ENCODE measurements around the gene ATP6V1G2.

ATP6V1G2 gene

DNA sequence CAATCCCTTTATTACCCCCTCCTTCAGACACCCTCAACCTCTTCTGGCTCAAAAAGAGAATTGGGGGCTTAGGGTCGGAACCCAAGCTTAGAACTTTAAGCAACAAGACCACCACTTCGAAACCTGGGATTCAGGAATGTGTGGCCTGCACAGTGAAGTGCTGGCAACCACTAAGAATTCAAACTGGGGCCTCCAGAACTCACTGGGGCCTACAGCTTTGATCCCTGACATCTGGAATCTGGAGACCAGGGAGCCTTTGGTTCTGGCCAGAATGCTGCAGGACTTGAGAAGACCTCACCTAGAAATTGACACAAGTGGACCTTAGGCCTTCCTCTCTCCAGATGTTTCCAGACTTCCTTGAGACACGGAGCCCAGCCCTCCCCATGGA is 31.2 kb upstream of the ATP6V1G2 start:
- Histone ChIP-seq H3K27ac (peak overlapping the region in 8 of 21 experiments; percentile 40 to 98 (median 63)), H3K4me3 (peak overlapping the region in 6 of 7 experiments; percentile 37 to 58 (median 40))

DNA sequence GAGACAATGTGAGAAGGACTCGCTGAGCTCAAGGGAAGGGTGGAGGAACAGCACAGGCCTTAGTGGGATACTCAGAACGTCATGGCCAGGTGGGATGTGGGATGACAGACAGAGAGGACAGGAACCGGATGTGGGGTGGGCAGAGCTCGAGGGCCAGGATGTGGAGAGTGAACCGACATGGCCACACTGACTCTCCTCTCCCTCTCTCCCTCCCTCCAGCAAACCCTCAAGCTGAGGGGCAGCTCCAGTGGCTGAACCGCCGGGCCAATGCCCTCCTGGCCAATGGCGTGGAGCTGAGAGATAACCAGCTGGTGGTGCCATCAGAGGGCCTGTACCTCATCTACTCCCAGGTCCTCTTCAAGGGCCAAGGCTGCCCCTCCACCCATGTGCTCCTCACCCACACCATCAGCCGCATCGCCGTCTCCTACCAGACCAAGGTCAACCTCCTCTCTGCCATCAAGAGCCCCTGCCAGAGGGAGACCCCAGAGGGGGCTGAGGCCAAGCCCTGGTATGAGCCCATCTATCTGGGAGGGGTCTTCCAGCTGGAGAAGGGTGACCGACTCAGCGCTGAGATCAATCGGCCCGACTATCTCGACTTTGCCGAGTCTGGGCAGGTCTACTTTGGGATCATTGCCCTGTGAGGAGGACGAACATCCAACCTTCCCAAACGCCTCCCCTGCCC is 30.6 kb upstream of the ATP6V1G2 start:
- peak overlapping the region in 9 of 21 experiments; percentile 37 to 98 (median 64) for H3K27ac ChIP-seq
- peak overlapping the region; percentile 31 to 58 (median 40) for H3K4me3 ChIP-seq

DNA sequence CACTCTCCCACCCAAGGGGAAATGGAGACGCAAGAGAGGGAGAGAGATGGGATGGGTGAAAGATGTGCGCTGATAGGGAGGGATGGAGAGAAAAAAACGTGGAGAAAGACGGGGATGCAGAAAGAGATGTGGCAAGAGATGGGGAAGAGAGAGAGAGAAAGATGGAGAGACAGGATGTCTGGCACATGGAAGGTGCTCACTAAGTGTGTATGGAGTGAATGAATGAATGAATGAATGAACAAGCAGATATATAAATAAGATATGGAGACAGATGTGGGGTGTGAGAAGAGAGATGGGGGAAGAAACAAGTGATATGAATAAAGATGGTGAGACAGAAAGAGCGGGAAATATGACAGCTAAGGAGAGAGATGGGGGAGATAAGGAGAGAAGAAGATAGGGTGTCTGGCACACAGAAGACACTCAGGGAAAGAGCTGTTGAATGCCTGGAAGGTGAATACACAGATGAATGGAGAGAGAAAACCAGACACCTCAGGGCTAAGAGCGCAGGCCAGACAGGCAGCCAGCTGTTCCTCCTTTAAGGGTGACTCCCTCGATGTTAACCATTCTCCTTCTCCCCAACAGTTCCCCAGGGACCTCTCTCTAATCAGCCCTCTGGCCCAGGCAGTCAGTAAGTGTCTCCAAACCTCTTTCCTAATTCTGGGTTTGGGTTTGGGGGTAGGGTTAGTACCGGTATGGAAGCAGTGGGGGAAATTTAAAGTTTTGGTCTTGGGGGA is 29.7 kb upstream of the ATP6V1G2 start:
- peak overlapping the region; percentile 31 to 58 (median 40) for H3K4me3 ChIP-seq
- H3K27ac ChIP-seq = peak overlapping the region in 18 of 21 experiments; percentile 34 to 98 (median 72)

DNA sequence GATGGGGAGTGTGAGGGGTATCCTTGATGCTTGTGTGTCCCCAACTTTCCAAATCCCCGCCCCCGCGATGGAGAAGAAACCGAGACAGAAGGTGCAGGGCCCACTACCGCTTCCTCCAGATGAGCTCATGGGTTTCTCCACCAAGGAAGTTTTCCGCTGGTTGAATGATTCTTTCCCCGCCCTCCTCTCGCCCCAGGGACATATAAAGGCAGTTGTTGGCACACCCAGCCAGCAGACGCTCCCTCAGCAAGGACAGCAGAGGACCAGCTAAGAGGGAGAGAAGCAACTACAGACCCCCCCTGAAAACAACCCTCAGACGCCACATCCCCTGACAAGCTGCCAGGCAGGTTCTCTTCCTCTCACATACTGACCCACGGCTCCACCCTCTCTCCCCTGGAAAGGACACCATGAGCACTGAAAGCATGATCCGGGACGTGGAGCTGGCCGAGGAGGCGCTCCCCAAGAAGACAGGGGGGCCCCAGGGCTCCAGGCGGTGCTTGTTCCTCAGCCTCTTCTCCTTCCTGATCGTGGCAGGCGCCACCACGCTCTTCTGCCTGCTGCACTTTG is 29.0 kb upstream of the ATP6V1G2 start, which contains the start of gene TNF:
Gene TNF (plus strand): TSS at position 231 of the 567 bp plus-strand sequence. CDS start 177 bp downstream, at position 408.
- Histone ChIP-seq H3K4me3 (peak within 1 kb of the TSS; percentile 31 to 58 (median 40)), H3K27ac (peak within 1 kb of the TSS in 19 of 21 experiments; percentile 34 to 98 (median 72))

DNA sequence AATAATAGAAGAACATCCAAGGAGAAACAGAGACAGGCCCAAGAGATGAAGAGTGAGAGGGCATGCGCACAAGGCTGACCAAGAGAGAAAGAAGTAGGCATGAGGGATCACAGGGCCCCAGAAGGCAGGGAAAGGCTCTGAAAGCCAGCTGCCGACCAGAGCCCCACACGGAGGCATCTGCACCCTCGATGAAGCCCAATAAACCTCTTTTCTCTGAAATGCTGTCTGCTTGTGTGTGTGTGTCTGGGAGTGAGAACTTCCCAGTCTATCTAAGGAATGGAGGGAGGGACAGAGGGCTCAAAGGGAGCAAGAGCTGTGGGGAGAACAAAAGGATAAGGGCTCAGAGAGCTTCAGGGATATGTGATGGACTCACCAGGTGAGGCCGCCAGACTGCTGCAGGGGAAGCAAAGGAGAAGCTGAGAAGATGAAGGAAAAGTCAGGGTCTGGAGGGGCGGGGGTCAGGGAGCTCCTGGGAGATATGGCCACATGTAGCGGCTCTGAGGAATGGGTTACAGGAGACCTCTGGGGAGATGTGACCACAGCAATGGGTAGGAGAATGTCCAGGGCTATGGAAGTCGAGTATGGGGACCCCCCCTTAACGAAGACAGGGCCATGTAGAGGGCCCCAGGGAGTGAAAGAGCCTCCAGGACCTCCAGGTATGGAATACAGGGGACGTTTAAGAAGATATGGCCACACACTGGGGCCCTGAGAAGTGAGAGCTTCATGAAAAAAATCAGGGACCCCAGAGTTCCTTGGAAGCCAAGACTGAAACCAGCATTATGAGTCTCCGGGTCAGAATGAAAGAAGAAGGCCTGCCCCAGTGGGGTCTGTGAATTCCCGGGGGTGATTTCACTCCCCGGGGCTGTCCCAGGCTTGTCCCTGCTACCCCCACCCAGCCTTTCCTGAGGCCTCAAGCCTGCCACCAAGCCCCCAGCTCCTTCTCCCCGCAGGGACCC is 28.0 kb upstream of the ATP6V1G2 start:
- Histone ChIP-seq H3K4me3 (no peak overlapping the region), H3K27ac (peak overlapping the region in 16 of 21 experiments; percentile 17 to 98 (median 72))

DNA sequence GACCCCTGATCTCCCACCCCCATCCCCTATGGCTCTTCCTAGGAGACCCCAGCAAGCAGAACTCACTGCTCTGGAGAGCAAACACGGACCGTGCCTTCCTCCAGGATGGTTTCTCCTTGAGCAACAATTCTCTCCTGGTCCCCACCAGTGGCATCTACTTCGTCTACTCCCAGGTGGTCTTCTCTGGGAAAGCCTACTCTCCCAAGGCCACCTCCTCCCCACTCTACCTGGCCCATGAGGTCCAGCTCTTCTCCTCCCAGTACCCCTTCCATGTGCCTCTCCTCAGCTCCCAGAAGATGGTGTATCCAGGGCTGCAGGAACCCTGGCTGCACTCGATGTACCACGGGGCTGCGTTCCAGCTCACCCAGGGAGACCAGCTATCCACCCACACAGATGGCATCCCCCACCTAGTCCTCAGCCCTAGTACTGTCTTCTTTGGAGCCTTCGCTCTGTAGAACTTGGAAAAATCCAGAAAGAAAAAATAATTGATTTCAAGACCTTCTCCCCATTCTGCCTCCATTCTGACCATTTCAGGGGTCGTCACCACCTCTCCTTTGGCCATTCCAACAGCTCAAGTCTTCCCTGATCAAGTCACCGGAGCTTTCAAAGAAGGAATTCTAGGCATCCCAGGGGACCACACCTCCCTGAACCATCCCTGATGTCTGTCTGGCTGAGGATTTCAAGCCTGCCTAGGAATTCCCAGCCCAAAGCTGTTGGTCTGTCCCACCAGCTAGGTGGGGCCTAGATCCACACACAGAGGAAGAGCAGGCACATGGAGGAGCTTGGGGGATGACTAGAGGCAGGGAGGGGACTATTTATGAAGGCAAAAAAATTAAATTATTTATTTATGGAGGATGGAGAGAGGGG is 27.1 kb upstream of the ATP6V1G2 start:
- Histone ChIP-seq H3K4me3 (no peak overlapping the region), H3K27ac (peak overlapping the region in 8 of 21 experiments; percentile 46 to 98 (median 83))

DNA sequence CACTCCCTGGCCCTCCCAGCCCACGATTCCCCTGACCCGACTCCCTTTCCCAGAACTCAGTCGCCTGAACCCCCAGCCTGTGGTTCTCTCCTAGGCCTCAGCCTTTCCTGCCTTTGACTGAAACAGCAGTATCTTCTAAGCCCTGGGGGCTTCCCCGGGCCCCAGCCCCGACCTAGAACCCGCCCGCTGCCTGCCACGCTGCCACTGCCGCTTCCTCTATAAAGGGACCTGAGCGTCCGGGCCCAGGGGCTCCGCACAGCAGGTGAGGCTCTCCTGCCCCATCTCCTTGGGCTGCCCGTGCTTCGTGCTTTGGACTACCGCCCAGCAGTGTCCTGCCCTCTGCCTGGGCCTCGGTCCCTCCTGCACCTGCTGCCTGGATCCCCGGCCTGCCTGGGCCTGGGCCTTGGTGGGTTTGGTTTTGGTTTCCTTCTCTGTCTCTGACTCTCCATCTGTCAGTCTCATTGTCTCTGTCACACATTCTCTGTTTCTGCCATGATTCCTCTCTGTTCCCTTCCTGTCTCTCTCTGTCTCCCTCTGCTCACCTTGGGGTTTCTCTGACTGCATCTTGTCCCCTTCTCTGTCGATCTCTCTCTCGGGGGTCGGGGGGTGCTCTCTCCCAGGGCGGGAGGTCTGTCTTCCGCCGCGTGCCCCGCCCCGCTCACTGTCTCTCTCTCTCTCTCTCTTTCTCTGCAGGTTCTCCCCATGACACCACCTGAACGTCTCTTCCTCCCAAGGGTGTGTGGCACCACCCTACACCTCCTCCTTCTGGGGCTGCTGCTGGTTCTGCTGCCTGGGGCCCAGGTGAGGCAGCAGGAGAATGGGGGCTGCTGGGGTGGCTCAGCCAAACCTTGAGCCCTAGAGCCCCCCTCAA is 25.9 kb upstream of the ATP6V1G2 start, which contains the start of gene LTA:
Gene LTA (plus strand): TSS at position 249 of the 871 bp plus-strand sequence. CDS start 454 bp downstream, at position 703.
- H3K4me3 ChIP-seq = peak within 1 kb of the TSS in 6 of 7 experiments; percentile 10 to 33 (median 15)

DNA sequence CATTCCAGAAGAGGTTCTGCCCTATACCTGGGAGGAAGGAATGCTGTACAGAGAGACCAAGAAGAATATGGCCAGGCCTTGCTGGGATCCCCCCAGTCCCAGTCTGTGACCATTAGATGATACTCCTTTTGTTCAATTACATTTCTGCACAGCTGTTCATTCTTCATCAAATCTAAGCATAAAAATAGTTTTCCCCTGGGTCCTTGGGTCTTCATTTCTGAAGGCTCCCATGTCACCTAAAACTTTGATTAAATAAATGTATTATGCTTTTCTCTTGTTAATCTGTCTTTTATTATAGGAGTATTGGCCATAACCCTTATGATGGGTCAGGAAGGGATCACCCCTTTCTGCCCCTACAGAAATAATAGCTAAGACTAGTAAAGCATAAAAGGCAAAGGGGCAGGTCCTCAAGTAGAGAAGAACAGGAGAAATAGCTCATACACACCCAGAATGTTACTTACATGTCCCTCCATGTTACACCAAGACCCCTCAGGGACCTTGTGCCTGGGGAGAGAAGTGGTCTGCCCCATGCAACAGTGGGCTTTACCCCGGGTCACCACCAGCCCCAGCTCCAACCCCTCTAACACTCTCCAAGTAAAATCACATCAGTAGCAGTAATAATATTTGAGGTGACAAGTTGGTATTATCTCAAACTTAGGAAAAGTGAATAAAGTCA is 23.6 kb upstream of the ATP6V1G2 start:
- Histone ChIP-seq H3K27ac (peak overlapping the region in 1 of 21 experiments; percentile 78), H3K4me3 (no peak overlapping the region)

More for the DNA sequence above, 25.9 kb upstream of the ATP6V1G2 start, which contains the start of gene LTA:
- H3K27ac ChIP-seq = peak within 1 kb of the TSS in 15 of 21 experiments; percentile 9 to 98 (median 61)

DNA sequence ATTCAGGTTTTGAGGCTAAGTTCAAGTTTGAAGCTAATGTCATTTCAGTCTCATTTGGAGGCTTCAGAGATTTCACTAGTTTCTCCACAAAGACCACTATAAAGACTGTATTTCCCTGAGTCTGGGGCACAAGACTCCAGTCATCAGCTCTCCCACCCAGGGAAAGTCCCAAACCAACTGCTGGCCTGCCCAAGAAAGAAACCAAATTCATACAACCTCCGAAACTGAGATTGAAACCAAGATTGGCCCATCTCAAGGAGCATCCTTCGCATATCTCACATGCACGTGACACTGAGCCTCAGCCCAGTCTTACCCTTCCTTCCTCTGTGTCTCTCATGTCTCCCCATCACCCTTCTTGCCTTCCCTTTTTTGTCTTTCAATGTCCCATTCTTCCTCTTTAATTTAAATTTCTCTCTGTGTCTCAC is 22.1 kb upstream of the ATP6V1G2 start:
- no peak overlapping the region for H3K4me3 ChIP-seq
- peak overlapping the region in 6 of 21 experiments; percentile 0 to 78 (median 20) for H3K27ac ChIP-seq

DNA sequence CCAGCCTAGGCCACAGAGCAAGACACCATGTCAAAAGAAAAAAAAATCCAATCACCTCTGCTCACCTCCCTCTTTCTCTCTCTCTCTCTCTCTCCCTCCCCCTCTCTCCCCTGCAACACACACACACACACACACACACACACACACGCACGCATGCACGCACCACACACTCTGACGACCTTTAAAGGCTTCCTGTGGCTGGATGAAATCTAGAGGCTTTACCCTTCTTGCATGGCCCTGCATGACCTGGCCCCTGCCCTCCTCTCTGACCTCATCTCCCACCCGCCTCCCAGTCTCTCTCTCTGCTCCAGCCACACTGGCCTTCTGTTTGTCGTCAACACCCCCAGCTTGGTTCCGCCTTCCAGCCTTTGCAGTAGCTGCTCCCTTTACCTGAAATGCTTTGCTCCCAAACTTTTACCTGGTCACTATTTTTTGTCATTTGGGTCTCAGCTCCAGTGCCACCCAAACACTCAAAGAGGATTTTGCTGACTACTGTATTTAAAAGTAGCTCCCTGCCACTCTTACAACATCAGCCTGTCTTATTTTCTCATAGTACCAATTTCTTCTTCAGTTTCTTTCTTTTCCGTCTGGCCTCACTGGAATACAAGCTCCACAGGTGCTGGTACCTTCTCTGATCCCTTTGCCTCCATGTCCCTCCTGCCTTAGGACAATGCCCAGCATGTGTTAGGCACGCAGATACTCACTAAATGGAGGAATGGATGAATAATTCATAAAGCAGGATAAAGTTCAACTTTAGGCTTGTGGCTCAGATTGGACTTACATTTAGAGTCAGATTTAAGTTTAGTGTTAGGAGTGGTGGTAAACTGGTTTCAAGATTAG is 21.3 kb upstream of the ATP6V1G2 start:
- Histone ChIP-seq H3K4me3 (no peak overlapping the region), H3K27ac (peak overlapping the region in 5 of 21 experiments; percentile 0 to 78 (median 2))

DNA sequence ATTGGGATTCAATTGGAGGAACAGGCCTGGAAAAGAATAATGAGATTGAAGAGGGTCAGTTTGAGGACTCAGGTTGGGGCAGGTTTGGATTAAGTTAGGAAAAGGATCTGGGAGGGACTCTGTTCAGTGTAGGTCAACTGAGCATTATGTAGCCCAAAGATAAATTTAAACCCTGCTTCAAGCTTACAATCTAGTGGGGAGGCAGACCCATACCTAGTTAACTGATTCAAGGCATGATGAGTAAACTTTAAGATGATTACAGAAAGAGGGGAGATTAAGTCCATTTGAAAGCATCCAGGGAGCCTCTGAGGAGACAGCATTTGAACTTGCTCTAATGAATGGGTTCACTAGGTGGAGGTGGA is 14.3 kb upstream of the ATP6V1G2 start:
- peak overlapping the region in 17 of 21 experiments; percentile 50 to 89 (median 75) for H3K27ac ChIP-seq
- no peak overlapping the region for H3K4me3 ChIP-seq

DNA sequence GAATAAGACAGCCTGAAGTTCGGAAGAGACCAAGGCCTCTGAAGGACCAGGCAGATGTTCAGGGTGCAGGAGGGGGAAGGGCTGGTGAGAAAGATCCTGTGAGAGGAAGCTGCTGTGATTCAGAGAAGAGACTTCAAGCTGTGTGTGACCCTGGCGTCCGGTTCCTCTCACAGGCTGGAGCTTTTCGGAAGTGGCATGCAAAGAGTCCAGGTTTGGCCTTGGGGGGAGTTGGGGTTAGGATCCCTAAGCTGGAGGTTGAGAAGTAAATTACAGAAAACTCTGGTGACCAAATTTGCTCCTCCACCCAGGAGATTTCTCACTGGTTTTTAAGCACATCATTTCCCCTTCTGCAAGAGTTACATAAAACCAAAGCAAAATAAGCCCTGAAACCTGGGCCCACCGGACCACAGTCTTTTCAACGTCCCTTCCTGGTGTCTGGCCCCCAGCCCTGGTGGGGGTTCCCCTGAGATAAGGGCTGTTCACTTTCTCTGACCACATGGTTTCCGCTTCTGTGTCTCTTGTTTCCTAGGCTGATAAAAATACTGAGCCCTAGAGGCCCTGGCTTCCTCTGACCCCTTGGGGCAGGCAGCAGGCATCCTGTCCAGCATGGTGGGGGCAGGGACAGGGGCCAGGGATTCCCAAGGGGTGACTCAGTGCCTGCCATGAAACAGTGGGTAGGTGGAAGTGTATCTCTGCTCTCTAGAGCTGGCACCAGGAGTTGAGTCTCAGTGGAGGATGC is 13.7 kb upstream of the ATP6V1G2 start:
- Histone ChIP-seq H3K4me3 (peak overlapping the region in 1 of 7 experiments; percentile 15), H3K27ac (peak overlapping the region in 17 of 21 experiments; percentile 51 to 89 (median 75))

DNA sequence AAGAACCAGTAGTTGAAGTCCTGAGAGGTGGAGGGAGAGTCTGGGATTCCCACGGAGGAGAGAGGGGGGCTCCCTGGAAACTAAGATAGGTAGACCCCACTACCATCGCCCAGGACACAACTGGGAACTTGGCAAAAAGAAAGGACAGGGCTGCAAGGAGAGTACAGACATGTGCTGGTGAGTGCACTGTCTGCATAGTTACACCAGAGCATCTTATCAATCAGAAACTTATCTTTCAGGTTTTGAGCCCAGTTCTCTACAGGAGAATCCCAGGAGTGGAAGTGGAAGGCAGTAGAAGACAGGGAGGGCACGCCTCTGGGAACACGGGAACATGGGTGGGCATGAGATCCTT is 13.2 kb upstream of the ATP6V1G2 start:
- Histone ChIP-seq H3K4me3 (peak overlapping the region in 1 of 7 experiments; percentile 15), H3K27ac (peak overlapping the region in 17 of 21 experiments; percentile 51 to 89 (median 75))

DNA sequence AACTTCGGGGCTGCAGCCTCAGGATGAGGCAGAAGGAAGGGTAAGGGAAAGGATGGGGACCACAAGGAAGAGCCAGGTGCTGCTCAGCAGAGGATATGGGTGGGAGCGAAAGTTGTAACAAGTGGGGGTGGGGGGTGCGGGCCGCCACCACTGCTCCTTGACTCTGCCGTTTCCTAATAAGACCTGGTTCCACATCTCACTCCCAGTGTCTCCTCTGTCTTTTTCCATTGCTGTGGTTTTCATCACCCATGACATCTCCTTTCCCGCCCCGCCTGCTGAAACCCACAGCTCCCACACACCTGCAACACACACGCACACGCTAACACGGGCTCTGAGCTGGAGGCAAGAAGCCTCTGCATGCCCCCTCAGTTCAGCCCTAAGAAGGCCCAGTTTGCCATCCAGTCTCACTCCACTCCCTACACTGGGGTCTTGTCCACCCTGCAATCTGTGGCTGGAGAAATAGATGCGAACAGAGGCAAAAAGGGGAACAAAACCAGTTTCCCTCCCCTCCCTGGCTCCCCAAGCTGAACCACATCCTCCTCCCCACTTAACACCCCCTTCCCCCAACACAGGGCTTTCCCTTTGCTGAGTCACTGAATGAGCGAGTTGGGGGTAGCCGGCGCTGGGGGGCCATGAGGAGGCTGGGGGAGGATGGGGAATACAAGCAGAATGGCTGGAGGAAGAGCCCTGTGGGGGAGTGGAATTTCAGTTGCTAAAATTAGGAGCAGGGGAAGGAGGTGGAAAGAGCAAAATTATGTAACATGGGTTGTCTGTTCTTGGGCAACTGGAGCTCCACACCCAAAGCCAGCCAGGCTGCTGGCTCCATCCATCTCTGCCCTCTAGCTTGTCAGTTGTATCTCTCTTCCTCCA is 12.5 kb upstream of the ATP6V1G2 start:
- peak overlapping the region in 1 of 7 experiments; percentile 12 for H3K4me3 ChIP-seq
- H3K27ac ChIP-seq = peak overlapping the region in 19 of 21 experiments; percentile 46 to 89 (median 71)
